ENCODE measurements around the gene ACSF3.

The ACSF3 gene

DNA sequence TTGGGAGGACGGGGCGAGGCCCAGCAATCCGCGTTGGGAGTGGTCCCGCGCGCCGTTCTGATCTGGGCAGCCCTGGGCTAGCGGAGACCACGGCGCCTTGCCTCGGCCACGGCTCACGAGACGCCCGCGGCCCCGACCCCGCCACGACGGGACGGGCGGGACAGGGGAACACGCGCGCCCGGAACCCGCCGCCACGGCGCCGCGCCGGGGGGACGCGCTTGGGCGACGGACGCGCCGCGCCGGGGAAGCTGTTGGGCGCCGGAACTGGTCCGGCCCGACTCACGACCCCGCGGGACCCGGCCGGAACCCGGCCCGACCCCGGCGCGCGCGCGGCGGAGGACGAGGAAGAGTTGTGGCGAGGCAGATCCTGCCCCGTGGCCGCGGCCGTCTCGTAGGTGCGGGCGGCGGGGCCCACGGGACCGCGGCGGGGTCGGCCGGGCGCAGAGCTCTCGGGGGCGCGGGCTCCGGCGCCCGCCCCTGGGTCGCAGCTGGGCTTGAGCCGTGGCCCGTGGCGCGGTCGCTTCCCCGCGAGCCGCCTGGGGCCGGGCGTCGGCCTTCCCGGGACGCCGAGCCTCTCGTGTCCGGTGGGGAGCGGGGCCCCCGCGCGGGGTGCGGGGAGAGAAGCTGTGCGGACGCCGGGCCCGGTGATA, at the start of gene ACSF3:
TSS of gene ACSF3 (plus strand) at position 251 of the 650 bp plus-strand sequence. CDS start 6,830 bp downstream, outside the sequence.
- DNase-seq: peak; percentile 38

DNA sequence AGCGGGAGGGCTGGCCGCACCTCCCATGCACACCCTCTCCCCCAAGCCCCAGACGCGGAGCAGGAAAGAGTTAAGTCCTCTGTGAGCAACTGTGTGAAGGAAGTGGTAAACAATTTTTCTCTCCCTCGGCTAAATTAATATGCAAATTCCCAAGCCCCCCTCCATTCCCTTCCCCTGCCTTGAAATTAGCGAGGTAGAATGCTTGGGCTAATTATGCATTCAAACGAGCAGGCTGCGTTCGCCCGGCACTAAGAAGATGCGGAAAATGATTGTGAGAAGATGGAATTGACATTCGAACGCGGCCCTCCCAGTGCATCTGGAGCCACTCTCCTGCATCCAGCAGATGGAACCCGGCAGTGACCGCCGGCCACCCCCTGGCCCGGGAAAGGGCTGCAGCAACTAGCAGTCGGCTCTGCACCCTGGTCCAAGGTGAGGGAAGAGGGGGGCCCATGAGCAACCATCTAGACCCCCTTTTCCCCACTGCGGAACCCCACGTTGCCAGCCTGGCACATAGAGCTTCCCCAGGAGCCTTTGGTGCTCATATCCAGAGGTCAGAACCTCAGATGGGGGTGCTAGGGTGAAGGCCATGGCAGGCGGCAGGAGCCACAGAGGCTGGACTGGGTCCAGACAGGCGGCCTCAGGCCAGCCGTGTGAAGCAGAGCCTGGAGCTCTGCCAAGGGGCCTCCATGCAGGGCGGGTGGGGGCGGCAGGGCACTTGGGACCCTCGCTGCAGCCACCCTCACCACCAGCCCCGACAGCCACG, 49.1 kb upstream of the ACSF3 start:
- DNase-seq: no peak

DNA sequence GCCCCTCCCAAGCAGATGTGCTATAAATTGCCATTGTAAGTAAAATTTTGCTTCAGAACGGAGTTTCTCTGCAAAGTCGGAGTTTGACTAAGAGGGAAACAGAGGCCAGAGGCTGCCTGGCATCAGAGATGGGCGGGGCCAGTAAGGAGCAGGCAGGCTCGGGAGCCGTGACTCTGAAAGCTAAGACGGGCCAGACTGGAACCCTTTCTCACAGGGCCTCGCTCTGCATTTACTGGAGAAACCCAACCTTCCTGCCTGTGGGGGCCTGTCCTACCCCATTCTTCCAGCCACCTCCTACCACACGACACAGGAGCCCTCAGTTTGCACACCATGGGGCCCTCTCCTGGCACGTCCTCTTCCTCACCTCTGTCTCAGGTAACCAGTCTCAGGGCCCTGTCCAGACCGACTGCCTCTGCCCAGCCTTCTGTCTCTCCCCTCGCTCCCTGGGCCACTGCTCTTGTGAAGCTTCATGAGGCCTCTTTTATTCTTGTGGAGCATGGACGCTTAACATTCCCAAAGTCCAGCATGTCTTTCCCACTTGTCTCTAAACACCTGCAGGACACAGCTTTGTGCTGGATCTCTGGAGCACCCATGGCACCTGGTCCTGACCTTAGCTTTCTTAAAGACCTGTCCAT, 48.4 kb upstream of the ACSF3 start:
- no peak for DNase-seq

DNA sequence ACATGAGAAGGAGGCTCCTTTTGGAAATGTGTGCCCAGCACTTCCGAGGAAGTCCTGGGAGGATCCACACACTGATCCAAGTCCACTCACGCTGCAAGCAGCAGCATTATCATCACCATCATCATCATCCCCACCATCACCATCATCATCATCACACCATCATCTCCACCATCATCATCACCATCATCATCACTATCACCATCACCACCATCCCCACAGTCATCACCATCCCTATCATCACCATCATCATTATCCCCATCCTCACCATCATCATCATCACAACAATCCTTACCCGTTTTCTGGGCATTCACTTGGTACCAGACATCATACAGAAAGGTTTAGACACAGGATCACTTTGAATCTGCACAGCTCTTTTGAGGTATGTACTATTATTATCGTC, 47.8 kb upstream of the ACSF3 start:
- no peak for DNase-seq

DNA sequence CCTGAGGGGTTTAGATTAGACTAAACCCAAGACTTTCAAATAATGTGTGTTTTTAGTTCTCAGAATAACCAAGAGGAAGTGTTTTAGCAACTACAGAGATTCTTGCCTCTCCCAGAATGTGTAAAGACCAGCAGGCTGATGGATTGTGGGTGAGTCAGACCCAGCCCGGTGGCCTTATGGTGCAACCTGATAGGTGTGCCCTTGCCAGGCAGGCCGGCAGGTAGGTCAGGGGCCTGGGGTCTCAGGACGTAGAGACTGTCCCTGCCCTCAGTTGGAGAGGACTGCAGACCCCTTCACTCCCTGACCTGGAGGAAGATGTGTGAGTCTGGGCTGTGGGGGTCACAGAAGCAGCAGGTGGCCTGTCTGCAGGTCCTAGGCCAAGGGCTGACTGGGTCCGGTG, 47.2 kb upstream of the ACSF3 start:
- DNase-seq: no peak

DNA sequence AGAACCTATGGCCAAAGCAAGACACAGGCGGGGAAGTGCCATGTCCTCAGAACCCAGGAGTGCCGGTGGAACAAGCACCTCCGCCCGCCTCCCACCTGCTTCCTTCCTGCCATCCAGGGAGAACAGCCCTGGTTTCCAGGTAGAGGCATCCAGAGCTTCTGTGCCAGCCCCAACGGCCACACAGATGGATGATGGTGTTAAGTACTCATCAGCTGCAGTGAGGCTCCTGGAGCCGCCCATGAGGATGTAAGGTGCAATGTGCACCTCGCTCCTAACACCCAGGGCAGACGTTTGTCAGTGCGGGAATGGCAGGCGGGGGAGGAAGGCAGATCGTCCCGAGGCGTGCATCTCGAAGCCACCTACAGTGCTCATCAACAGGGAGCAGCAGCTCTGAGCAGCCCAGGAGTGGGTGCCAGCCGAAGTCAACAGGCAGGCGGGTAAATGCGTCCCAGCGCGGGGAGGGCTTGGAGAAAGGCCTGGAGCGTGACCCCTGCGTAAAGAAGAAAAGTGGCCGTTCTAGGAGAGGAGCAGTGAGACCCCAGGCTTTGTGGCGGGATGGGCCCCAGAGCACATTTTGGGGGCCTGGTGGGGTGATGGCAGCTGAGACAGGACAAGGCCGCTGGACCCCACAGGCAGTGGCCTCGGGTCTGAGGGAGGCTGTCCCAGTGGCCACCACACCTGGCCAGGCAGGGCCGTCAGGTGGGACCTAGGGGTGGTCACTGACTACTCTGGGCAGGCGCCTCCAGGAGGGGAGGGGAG, 46.1 kb upstream of the ACSF3 start:
- DNase-seq: no peak

DNA sequence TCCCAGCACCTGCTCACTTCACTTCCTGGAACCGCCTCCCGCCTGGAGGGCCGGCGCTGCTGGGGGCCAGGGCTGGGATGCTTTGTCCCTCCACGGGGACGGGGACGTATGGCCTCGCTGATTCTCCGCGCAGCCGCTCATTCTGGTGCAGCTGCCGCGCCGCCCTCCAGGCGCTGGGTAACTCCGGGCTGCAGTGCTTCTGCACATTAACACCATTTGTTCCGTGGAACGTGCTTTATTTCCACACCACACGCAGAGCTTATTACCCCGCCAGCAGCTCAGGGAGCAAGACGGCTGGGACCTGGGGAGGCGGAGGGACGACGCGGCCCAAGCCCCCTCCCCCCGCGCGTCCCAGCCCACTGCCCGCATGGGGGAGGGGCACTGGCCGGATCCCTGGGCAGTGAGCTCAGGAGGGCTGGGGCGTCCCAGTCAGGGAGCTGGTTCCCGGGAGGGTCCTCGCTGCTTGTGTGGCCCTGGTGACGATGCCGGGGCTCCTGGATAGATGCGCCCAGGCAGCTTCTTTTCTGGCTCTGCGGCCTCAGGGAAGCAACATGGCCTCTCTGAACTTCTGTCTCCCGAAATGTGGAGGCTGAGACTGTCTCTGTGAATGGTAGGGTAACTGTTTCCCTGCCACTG, 45.4 kb upstream of the ACSF3 start:
- peak; percentile 32 for DNase-seq

DNA sequence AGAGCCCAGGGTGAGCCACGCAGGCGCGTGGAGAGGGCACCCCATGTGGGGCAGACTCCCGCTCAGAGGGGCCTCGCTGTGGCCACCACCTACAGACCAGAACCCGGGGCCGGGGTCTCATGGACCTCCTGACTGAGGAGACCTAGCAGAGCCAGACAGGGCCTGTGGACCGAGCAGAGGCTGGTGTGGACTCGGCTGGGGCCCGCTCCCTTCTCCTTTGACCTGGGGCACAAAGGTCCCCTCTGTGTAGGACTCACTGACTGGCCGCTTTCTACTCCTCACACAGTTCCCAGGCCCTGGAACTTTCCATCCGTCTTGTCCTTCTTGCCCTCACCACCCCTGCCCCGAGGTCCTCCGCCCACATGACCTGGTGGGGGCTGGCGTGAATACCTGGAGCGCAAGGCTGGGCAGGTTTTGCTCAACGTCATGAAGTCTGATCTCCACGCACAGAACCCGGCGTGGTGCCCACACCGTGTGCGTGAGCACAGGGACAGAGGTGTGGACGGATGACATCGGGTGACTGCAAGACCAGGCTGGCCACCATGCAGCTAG, 44.7 kb upstream of the ACSF3 start:
- DNase-seq: no peak

DNA sequence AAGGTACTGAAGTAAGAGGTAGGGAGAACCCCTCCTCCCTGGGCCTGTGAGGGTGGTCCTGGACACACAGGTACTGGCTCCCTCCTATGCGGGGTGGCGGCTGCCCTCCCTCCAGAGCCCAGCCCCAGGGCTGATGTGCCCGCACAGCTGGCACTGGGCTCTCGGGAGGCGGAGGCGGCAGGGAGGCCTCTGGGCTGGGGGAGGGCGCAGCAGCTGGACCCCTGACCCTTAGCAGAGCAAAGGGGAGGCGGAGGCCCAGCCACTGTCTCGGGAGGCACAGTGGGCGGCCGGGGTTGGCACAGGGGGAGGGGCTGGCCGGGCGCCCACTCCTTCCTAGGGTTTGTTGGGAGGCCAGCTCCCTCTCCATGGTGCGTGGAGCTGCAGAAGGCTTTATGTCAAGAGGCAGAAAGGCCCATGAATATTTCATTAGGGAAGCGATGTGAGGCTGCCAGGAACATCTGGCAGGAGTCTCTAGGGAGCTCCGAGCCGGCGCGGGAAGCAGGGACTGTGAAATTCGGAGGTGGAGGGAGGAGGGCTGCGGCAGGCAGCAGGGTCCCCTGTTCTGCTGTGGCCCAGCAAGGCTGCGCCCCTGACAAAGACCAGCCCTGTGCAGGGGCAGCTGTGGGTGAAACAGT, 44.1 kb upstream of the ACSF3 start:
- DNase-seq: no peak

DNA sequence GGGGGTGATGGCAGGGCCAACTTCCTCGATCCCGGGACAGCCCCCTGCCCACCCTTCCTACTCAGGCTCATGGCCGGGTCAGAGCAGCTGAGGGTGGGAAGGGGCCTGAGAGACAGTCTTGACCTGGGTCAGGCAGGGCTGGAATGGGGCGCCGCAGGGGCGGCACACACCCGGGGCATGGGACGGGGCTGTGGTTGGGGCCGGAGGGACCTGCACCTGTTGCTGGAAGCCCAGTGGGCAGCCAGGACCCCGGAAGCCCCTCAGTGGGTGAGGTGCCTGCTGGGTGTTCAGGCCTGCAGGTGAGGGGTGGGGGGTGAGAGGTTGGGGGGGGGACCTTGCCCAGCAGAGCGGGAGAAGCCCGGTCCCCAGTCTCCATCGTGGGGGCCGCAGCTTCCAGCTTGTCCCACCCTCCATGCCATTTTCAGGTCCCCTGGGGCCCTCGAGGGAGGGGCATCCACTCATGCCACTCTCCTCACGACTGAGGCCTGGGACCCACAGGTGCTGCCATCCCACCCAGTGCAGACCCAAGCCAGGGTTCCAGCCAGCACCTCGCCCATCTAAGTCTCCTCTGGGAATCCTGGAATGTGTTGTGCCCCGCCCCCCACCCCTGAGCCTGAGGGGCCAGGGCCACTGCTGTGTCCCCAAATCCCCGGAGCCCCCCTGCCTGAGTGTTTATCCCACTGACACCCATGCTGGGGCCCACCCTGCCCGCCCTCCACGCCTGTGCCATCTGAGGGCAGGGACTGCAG, 43.4 kb upstream of the ACSF3 start:
- no peak for DNase-seq

DNA sequence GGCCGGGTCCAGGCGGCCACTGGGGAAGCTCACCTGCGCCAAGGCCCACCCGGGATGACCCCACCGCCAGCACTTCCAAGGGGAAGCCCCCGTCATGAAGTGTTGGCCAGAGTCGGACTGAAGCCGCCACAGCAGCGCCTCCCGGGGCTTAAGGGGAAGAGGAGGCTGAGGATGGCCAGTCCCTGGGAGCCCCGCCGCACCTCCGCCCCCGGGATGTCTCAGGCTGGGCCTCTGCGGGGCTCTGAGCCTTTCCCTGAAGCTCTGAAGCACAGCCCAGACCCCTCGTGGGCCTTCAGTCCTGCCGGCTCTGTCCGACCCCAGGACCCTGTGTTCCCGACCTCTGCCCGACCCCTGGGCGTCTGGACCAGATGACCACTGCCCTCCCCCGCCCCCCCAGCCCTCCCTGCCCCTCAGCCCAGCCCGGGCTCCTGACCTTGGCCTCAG, 42.8 kb upstream of the ACSF3 start:
- DNase-seq: no peak

DNA sequence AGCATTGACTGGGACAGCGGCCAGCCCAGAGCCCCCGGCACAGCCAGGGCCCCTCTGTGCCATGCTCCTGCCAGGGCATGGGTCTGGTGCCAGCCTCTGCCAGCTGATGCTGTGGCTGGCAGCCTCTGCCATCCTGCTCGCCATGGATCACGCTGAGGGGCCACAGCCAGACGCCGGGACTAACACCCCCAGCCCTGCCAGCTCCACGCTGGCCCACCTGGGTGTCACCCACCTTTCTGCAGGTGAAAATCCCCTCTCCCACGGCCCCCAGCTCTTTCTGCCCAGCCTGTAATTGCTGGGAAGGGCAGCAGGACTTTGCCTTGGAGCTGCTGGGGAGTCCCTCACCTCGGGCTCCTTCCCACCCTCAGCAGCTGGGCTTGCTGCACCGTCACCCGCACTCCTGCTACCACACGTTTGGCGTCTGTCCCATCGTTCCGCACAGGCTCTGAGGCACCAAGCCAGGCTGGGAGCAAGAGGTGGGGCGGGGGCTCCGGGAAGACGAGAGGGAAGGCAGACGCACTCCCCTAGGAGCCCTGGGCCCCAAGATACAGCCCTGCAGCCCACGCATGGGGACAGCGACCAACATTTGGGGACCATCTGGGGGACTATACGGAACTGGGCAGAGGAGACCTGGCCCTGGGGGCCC, 42.0 kb upstream of the ACSF3 start:
- no peak for DNase-seq

DNA sequence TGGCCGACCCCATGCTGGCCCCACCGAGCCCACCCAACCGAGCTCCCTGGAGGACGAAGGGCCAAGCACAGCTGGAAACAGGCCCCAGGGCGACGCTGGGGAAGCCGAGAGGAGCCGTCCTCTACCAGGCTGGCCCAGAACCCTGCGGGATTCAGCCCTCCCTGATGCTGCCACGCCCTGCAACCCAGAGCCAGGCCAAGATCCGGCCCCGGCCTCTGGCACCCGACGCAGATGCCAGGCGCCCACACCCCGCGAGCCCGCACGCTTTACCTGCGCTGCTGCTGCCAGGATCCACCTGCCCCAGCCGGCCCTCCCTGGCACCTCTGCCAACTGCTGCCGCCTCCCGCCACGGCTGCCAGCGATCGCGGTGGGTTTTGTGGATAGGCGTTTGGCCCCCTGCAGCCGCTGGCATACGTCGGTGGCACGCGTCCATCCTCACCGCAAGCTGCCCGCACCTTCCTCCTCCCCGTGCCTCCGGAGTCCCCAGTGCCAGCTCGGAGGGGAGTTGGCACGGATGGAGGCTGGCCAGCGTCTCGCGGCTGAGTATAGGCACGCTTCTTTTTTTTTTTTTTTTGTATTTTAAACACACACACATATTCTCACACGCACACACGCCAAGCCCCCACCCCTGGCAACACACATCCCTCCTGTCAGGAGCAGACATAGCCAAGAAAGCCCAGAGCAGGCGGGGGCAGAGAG, 41.3 kb upstream of the ACSF3 start:
- DNase-seq: no peak

DNA sequence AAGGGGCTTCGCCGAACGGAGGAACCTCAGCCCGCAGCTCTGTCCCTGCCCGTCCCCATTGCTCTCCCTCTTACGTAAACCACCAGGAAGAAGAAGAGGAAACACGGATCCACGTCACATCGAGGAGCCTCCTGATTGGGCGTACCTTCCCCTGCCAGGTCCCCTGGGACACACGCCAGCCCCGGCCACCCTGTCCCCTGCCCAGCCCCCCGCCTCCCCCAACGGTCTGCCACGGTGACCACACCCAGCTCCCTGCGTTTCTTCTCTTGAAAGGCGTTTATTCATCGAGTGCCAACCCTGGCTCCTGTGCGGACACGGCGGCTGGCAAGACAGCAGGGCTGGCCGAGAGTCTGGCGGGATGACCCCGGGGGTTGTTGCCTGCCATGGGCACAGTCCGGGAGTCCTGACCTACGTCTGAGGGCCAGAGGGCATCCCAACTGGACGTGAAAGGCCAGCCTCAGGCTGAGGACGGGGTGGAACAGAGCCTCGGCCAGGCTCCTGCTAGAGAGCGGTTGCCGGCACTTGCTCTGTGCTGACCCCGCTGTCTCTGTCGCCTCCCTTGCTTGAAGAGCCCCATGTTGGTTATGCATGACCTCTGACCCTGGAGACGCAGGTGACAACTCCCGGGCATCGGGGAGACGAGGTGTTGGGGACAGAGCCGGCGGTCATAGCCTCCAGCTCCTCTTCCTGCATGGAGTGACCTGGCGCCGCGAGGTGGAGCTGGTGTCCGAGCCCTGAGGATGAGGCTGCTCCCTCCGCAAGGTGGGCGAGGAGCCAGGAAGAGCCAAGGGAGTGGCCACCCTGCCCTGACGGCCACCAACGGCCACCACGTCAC, 40.5 kb upstream of the ACSF3 start:
- DNase-seq: peak; percentile 63

DNA sequence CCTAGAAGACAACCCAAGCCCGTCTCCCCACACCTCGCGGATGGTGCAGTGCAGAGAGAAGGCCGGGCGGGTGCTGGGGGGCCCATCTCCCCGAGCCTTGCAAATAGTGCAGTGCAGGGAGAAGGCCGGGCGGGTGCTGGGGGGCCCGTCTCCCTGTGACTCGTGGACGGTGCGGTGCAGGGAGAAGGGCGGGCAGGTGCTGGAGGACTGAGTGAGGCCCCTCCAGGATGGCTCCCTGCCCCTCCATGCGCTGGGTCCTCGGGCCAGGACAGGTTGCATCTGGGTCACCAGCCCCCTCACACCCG, 40.0 kb upstream of the ACSF3 start:
- no peak for DNase-seq

DNA sequence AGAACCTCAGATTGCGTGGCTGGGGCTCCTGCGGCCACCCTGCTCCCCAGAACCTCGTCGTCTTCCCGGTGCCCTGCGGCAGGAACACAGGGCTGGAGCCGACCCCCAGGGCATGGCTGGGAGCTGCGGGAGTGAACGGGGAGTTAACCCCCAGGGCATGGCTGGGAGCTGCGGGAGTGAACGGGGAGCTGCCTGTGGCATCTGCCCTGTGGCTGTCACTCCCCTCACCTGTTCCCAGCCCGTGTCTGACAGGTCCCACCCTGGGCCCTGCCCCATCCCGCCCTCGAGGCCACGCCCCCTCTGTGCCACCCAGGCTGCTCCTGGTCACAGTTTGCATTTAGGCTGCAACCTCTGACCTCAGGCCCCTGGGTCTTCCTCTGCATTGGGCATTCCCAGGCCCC, 39.4 kb upstream of the ACSF3 start:
- no peak for DNase-seq

DNA sequence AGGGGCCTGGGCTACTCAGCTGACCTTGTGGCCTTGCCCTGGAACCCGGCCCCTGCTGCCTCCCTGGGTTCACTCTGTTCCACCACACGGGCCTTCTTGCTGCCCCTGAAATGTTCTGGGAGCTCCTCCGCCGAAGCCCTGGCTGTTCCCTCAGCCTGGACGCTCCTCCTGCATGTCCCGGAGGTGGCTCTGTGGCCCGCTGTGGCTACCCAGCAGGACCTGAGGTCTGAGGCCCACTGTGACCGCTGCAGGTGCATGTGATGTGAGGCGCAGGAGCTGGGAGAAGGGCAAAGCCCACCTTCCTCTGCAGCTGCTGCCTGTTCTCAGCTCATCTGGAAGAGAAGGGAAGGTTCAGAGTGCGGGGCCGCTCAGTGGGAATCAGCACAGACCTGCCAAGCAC, 38.9 kb upstream of the ACSF3 start:
- DNase-seq: no peak

DNA sequence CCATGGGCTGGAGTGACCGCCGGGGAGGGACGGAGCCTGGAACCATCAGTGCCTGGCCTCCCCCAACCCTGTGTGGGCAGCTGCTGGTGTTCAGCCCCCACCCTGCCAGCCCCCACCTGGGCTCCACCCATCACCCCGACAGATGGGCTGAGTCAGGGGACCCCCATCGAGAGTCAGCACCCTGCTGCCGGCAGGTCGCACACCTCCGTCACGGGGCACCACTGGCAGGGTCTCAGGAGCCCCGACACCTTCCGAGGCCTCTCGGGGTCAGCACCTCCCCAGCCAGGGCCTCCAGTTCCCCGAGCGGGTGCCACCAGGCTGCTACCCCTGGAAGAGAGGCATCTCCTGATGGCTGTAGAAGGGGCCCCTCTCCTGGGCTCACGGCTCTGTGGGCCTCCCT, 38.3 kb upstream of the ACSF3 start:
- no peak for DNase-seq

DNA sequence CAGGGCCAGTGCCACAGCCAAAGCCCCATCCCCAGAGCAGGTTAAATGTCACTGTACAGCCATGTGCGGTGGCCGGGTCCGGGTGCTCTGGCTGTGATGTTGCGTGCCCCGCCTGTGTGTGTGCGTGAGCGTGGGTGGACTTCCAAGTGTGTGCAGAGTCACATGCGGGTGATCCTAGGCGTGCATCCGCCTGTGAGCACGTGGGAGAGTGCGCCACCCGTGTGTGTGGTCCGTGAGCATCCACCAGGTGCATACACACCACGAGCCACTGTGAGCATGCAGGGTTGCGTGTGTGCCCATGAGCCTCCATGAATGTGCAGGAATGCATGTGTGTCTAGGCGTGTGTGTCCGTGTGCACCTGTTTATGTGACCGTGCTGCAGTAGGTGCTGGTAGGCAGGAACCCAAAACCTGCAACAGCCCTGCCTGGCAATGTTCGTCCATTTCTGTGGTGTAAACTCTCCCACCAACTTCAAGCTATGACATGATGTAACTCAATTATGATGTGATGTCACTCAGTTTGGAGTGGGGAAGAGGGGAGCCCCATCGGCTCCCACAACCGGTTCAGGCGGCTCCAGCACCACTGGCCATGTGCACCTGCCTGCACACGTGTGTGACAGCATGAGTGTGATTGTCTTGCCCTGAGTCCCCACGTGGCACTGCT, 37.6 kb upstream of the ACSF3 start:
- DNase-seq: no peak

All from NCI-H146 (cell line).